Suprapubic skin (tissue), 3 donors: ENCODE data around the gene IL17D.

Source experiments
- CTCF ChIP-seq, 2 donors: fragments of 200-600 bp in 1 of 2; fragments of 450-650 bp in 1 of 2; sonication (generic) in 1 of 2; IDR thresholded peaks; one replicate each; pipeline ENCODE4 v1.5.1; 2016 to 2019; ENCODE audit warnings: antibody characterized with exemption in 2 of 2, mild to moderate bottlenecking in 1 of 2, moderate library complexity in 1 of 2
- EP300 ChIP-seq: sonication (generic); formaldehyde crosslinking; IDR thresholded peaks from one replicate; pipeline ENCODE4 v1.6.1; 2017; ENCODE audit warnings: antibody characterized with exemption

GRCh38 chr13:20703780-20704458, 420 bp downstream of the IL17D start:
- TF ChIP-seq CTCF (IDR thresholded peaks at IDR 0.05) (peak; percentile 57 to 80), EP300 (no peak)
